ENCODE measurements around the gene IL18R1.

IL18R1 gene

GRCh38 chr2:102391565-102391964 lies 36.0 kb downstream of the IL18R1 start:
- DNase-seq (ENCODE audit: low read depth), result no peak

- DNase-seq (ENCODE audit: low read depth), result no peak
Observed at GRCh38 chr2:102392096-102392495, 36.5 kb downstream of the IL18R1 start.

GRCh38 chr2:102392942-102393341 lies 37.3 kb downstream of the IL18R1 start:
- no peak for DNase-seq (ENCODE audit: low read depth)

GRCh38 chr2:102396012-102396411 lies 40.4 kb downstream of the IL18R1 start:
- no peak for DNase-seq (ENCODE audit: low read depth)

GRCh38 chr2:102397209-102397608 lies 41.6 kb downstream of the IL18R1 start:
- DNase-seq (ENCODE audit: low read depth), result no peak

- DNase-seq (ENCODE audit: low read depth), result no peak
Observed at GRCh38 chr2:102399499-102400141, 44.0 kb downstream of the IL18R1 start.

GRCh38 chr2:102401456-102401855 lies 45.9 kb downstream of the IL18R1 start:
- no peak for DNase-seq (ENCODE audit: low read depth)

- DNase-seq (ENCODE audit: low read depth), result no peak
Observed at GRCh38 chr2:102401865-102402264, 46.3 kb downstream of the IL18R1 start.

- DNase-seq (ENCODE audit: low read depth), result no peak
Observed at GRCh38 chr2:102410952-102411351, 55.4 kb downstream of the IL18R1 start.

- no peak for DNase-seq (ENCODE audit: low read depth)
Observed at GRCh38 chr2:102412199-102412598, 56.6 kb downstream of the IL18R1 start.

GRCh38 chr2:102417946-102418345 lies 62.4 kb downstream of the IL18R1 start:
- DNase-seq (ENCODE audit: low read depth), result no peak

- no peak for DNase-seq (ENCODE audit: low read depth)
Observed at GRCh38 chr2:102418421-102418961, 62.9 kb downstream of the IL18R1 start.

- no peak for DNase-seq (ENCODE audit: low read depth)
Observed at GRCh38 chr2:102420290-102420689, 64.7 kb downstream of the IL18R1 start.

GRCh38 chr2:102421890-102422759 lies 66.5 kb downstream of the IL18R1 start:
- DNase-seq (ENCODE audit: low read depth), result no peak

GRCh38 chr2:102422910-102423309 lies 67.3 kb downstream of the IL18R1 start, which contains the start of gene IL18RAP:
IL18RAP (plus strand) TSS chr2:102423160; CDS start chr2:102423278, 118 bp downstream.
- DNase-seq (ENCODE audit: low read depth), result no peak

GRCh38 chr2:102423368-102423767 lies 67.8 kb downstream of the IL18R1 start:
- DNase-seq (ENCODE audit: low read depth), result no peak

- DNase-seq (ENCODE audit: low read depth), result no peak
Observed at GRCh38 chr2:102424754-102425153, 69.2 kb downstream of the IL18R1 start.

- DNase-seq (ENCODE audit: low read depth), result no peak
Observed at GRCh38 chr2:102425441-102426132, 70.0 kb downstream of the IL18R1 start.

- no peak for DNase-seq (ENCODE audit: low read depth)
Observed at GRCh38 chr2:102427249-102427648, 71.7 kb downstream of the IL18R1 start.

- DNase-seq (ENCODE audit: low read depth), result no peak
Observed at GRCh38 chr2:102428573-102428972, 73.0 kb downstream of the IL18R1 start.

GRCh38 chr2:102432386-102432785 lies 76.8 kb downstream of the IL18R1 start:
- no peak for DNase-seq (ENCODE audit: low read depth)

GRCh38 chr2:102433973-102434654 lies 78.5 kb downstream of the IL18R1 start:
- no peak for DNase-seq (ENCODE audit: low read depth)
